ENCODE measurements around the gene DGKI.

Gene DGKI

DNA sequence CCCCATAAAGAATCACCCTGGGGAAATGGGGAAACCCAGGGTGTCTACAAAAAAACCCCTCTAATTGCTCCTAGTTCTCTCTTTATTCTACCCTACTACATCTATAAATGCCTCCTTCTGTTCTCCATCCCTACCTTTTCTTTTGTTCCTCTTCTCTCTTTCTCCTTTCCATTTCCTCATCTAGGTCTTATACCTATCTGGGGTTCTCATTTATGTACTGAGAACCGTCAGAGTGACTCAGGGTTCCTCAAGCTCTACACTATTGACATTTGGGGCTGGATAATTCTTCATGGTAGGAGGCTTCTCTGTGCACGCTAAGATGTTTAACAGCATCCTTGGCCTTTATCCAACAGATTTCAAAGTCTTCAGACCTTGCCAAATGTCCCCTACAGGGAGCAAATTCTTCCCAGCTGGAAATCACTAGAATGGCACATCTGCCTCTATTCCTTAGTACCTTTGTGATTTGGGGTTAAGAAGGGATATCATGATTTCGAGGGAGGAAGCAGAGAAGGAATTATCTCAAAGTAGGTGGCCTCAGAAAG, 365.9 kb downstream of the DGKI start:
- Histone ChIP-seq H3K36me3 (replicated peaks) (no peaks in the 10 kb centered on the region), H3K4me3 (ENCODE audit: low read depth, low read length) (no peak overlapping the region), H3K27me3 (replicated peaks) (no peaks in the 10 kb centered on the region), H3K27ac (no peak overlapping the region)
- no peak for DNase-seq
- no peak for TF ChIP-seq CTCF (IDR thresholded peaks at IDR 0.05; ENCODE audit: low read depth, low read length, missing control alignments)
- in situ Hi-C loops (cut with HindIII; ENCODE audit: low pct_ligation_motif_present, low sequenced_read_pairs), result no loop called here

- Histone ChIP-seq H3K27ac (no peak overlapping the region), H3K4me3 (ENCODE audit: low read depth, low read length) (no peak overlapping the region), H3K36me3 (replicated peaks) (no peaks in the 10 kb centered on the region), H3K27me3 (replicated peaks) (no peaks in the 10 kb centered on the region)
- DNase-seq, result no peak
- no peak for TF ChIP-seq CTCF (IDR thresholded peaks at IDR 0.05; ENCODE audit: low read depth, low read length, missing control alignments)
- in situ Hi-C loops (cut with HindIII; ENCODE audit: low pct_ligation_motif_present, low sequenced_read_pairs), result no loop called here
These were observed 366.4 kb downstream of the DGKI start for GRCh38 chr7:137480401-137480800.

- H3K27me3 ChIP-seq (replicated peaks), result no peaks in the 10 kb centered on the region
- H3K27ac ChIP-seq, result no peak overlapping the region
- in situ Hi-C loops (cut with HindIII; ENCODE audit: low pct_ligation_motif_present, low sequenced_read_pairs), result no loop called here
- no peak overlapping the region for H3K4me3 ChIP-seq (ENCODE audit: low read depth, low read length)
- TF ChIP-seq CTCF (IDR thresholded peaks at IDR 0.05; ENCODE audit: low read depth, low read length, missing control alignments), result no peak
- no peaks in the 10 kb centered on the region for H3K36me3 ChIP-seq (replicated peaks)
- peak; percentile 13 for DNase-seq
These were observed 369.8 kb downstream of the DGKI start for GRCh38 chr7:137476937-137477336.

DNA sequence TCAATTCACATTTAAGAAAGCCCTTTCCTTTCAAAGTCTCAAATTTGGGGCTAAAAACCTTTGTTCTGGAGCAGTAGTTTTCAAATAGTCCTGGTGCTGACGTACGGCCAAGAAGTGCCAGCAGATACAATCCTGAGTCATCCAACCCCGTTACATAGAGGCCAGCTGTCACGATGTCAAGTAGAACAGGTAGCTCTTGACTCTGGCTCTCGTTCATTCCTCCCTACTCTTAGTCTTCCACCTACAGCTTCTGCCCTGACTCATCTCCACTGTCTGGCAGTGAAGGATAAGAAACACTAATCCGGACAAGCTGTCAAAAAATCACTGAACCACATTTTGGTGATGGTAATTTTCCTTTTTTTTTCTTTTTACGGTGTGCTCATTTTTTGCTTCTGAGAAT, 370.8 kb downstream of the DGKI start:
- no peak for DNase-seq
- H3K27me3 ChIP-seq (replicated peaks), result no peaks in the 10 kb centered on the region
- TF ChIP-seq CTCF (IDR thresholded peaks at IDR 0.05; ENCODE audit: low read depth, low read length, missing control alignments), result no peak
- no peak overlapping the region for H3K27ac ChIP-seq
- in situ Hi-C loops (cut with HindIII; ENCODE audit: low pct_ligation_motif_present, low sequenced_read_pairs), result no loop called here
- H3K36me3 ChIP-seq (replicated peaks), result no peaks in the 10 kb centered on the region
- no peak overlapping the region for H3K4me3 ChIP-seq (ENCODE audit: low read depth, low read length)

DNA sequence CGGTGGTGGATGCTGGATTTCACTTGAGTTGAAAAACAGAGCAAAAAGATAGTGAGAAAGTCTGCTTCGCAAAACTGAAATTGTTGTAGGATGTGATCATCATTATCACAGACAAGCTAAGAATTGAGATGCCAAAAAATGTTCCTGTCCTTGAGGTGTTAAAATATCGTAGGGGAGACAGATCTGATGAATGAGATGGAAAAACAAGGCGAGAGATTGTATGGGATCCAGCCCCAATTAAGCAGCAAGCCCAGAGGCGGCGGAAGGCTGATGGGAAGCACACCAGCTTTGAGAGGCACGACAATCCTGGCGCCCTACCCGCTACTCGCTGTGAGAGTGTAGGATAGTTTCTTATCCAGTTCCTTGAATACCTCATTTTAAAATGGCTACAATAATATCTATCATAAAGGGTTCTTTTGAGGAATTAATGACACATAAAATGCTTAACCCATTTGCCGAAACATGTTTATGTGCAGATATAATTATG, 372.2 kb downstream of the DGKI start:
- in situ Hi-C loops (cut with HindIII; ENCODE audit: low pct_ligation_motif_present, low sequenced_read_pairs), result no loop called here

More for the DNA sequence above, 372.2 kb downstream of the DGKI start:
- no peaks in the 10 kb centered on the region for H3K27me3 ChIP-seq (replicated peaks)
- H3K36me3 ChIP-seq (replicated peaks), result no peaks in the 10 kb centered on the region
- TF ChIP-seq CTCF (IDR thresholded peaks at IDR 0.05; ENCODE audit: low read depth, low read length, missing control alignments), result no peak
- DNase-seq, result no peak
- no peak overlapping the region for H3K27ac ChIP-seq
- no peak overlapping the region for H3K4me3 ChIP-seq (ENCODE audit: low read depth, low read length)

All from brain microvascular endothelial cell (primary cell).